Stomach (tissue), 9 donors: Measurements from ENCODE around the gene RPL35A. TPM values are rescaled to one million over a fixed set of nuclear protein-coding genes. Genes with fewer than 3 reads are reported as not detected.
A peak's percentile ranks its signal among the peaks of the same experiment; 100 is the strongest.
"Not testable (repeated sequence)": the region's sequence is repeated elsewhere in the genome, so short reads cannot be mapped to it uniquely, and the experiment has no call there.

Experiments
- DNase-seq, 2 donors: peaks; one replicate each; pipeline versions ENCODE4 v3.0.0 to v3.0.0-alpha.2; 2013 to 2019
- H3K27ac ChIP-seq, 5 donors: fragments of 200-600 bp in 4 of 5; sonication (generic) in 4 of 5; one replicate each; pipeline ENCODE4 v1.5.1; 2013 to 2019; ENCODE audit warnings: mild to moderate bottlenecking in 1 of 5, moderate library complexity in 1 of 5
- H3K27me3 ChIP-seq, 3 donors: fragments of 200-600 bp; sonication (generic); one replicate each; pipeline ENCODE4 v1.5.1; 2017 to 2019; ENCODE audit warnings: mixed run types in 1 of 3
- H3K36me3 ChIP-seq, 4 donors: fragments of 200-600 bp; sonication (generic); 1 replicate in 3 of 4; 2 replicates in 1 of 4; pipeline ENCODE4 v1.5.1; 2016 to 2019
- H3K4me1 ChIP-seq, 4 donors: fragments of 200-600 bp; sonication (generic); one replicate each; pipeline ENCODE4 v1.5.1; 2016 to 2019
- H3K4me3 ChIP-seq, 4 donors: fragments of 200-600 bp; sonication (generic) in 3 of 4; one replicate each; pipeline ENCODE4 v1.5.1; 2016 to 2019; ENCODE audit warnings: mild to moderate bottlenecking in 1 of 4
- H3K9me3 ChIP-seq, 4 donors: fragments of 200-600 bp; sonication (generic); one replicate each; pipeline ENCODE4 v1.5.1; 2016 to 2019
- CTCF ChIP-seq, 7 experiments: fragments of 450-650 bp in 4 of 7; fragments of 200-600 bp in 3 of 7; sonication (generic) in 3 of 7; IDR thresholded peaks; one replicate each; pipeline ENCODE4 v1.5.1; 2016 to 2019; ENCODE audit warnings: antibody characterized with exemption in 7 of 7, control low read depth in 2 of 7, mild to moderate bottlenecking in 1 of 7
- EP300 ChIP-seq: sonication (generic); formaldehyde crosslinking; IDR thresholded peaks from one replicate; pipeline ENCODE4 v1.6.1; 2017; ENCODE audit warnings: antibody characterized with exemption
- POLR2A ChIP-seq, 4 donors: fragments of 450-650 bp; IDR thresholded peaks; one replicate each; pipeline ENCODE4 v1.6.1; 2016; ENCODE audit warnings: antibody characterized with exemption in 4 of 4, control low read depth in 2 of 4, mild to moderate bottlenecking in 1 of 4, moderate library complexity in 1 of 4
- POLR2AphosphoS5 ChIP-seq, 3 donors: sonication (generic); formaldehyde crosslinking; IDR thresholded peaks; one replicate each; pipeline ENCODE4 v1.6.1; 2016; ENCODE audit warnings: antibody characterized with exemption in 3 of 3
- WGBS, 5 donors: extraction: QIAGEN DNeasy Blood & Tissue Kit in 3 of 5; methylation state at CpG; one replicate each; pipeline versions ENCODE4 v1.1.5 to v1.1.7; 2013 to 2018; 5-methylcytosine and 5-hydroxymethylcytosine counted together
- intact Hi-C: fragments of 100-400 bp; cut with DNase I; formaldehyde crosslinking; loops from one replicate; pipeline ENCODE4 v1.15.1; 2023; ENCODE audit warnings: low total_unique reads
- polyA plus RNA-seq, 3 donors: library from polyadenylated mRNA; stranded (reverse); fragments of 200-250 nt; gene quantifications; one replicate each; pipeline ENCODE4 v1.2.3, GENCODE V29; 2013
- total RNA-seq, 5 donors: library from RNA; depleted of rRNA; stranded (reverse); fragments of >200 nt; gene quantifications; one replicate each; pipeline versions ENCODE4 v1.1.0 to v1.2.3, GENCODE V29; 2014 to 2016
- donor health status: healthy with polysubstance abuse.
- donor health status: Bipolar disorder and iron deficiency.
- donor health status: healthy.

RPL35A gene
- total and polyA plus RNA-seq, 8 donors: 30.4 to 2,972 (median 770) TPM

GRCh38 chr3:197906023-197906849 is 43.8 kb upstream of the RPL35A start:
- no peak for TF ChIP-seq POLR2A (IDR thresholded peaks at IDR 0.05)
- TF ChIP-seq CTCF (IDR thresholded peaks at IDR 0.05): peak in 5 of 7 experiments; percentile 80 to 87 (median 82)
- TF ChIP-seq EP300: no peak
- TF ChIP-seq POLR2AphosphoS5 (IDR thresholded peaks at IDR 0.05): peak in 1 of 3 donors; percentile 75
- DNase-seq: peak; percentile 87 to 96
- peak overlapping the region in 1 of 5 donors; percentile 30 for H3K27ac ChIP-seq
- H3K4me1 ChIP-seq: peaks cover 0 to 12% (median 4%) of the 10 kb centered on the region in 4 donors
- no peaks in the 10 kb centered on the region for H3K9me3 ChIP-seq
- 12 to 15% (median 12%) methylated on average over 16 to 17 of the region's 17 CpGs for whole genome bisulfite sequencing, 5 donors
- intact Hi-C loops: no loop called here
- H3K4me3 ChIP-seq: no peak overlapping the region
- no peaks in the 10 kb centered on the region for H3K27me3 ChIP-seq
- H3K36me3 ChIP-seq: no peaks in the 10 kb centered on the region

- TF ChIP-seq EP300 (no peak), POLR2A (IDR thresholded peaks at IDR 0.05) (no peak), CTCF (IDR thresholded peaks at IDR 0.05) (no peak), POLR2AphosphoS5 (IDR thresholded peaks at IDR 0.05) (no peak)
- no peaks in the 10 kb centered on the region for H3K27me3 ChIP-seq
- DNase-seq: no peak
- H3K4me1 ChIP-seq: peaks cover 0 to 12% (median 4%) of the 10 kb centered on the region in 4 donors
- intact Hi-C loops: no loop called here
- H3K9me3 ChIP-seq: no peaks in the 10 kb centered on the region
- 50 to 77% (median 56%) methylated on average over 3 of the region's 3 CpGs for WGBS, 5 donors
- no peaks in the 10 kb centered on the region for H3K36me3 ChIP-seq
- H3K4me3 ChIP-seq: no peak overlapping the region
- H3K27ac ChIP-seq: peak overlapping the region in 1 of 5 donors; percentile 30
These were observed 43.2 kb upstream of the RPL35A start for GRCh38 chr3:197906850-197907187.

- Histone ChIP-seq H3K4me1 (peaks cover 0 to 12% (median 4%) of the 10 kb centered on the region in 4 donors), H3K4me3 (no peak overlapping the region), H3K9me3 (no peaks in the 10 kb centered on the region), H3K27ac (no peak overlapping the region), H3K36me3 (no peaks in the 10 kb centered on the region), H3K27me3 (no peaks in the 10 kb centered on the region)
- TF ChIP-seq EP300 (no peak), POLR2AphosphoS5 (IDR thresholded peaks at IDR 0.05) (no peak), POLR2A (IDR thresholded peaks at IDR 0.05) (no peak), CTCF (IDR thresholded peaks at IDR 0.05) (no peak)
- DNase-seq: no peak
- intact Hi-C loops: no loop called here
- WGBS, 5 donors: 69 to 81% (median 75%) methylated on average over 2 of the region's 2 CpGs
These were observed 42.8 kb upstream of the RPL35A start for GRCh38 chr3:197907196-197907595.

GRCh38 chr3:197908550-197908949 is 41.4 kb upstream of the RPL35A start:
- DNase-seq, H3K27me3 ChIP-seq, H3K9me3 ChIP-seq, intact Hi-C loops, H3K4me3 ChIP-seq, H3K27ac ChIP-seq: not testable (repeated sequence)
- 71 to 100% (median 89%) methylated on average over 1 to 2 of the region's 2 CpGs for WGBS, 5 donors
- Histone ChIP-seq H3K4me1 (peaks cover 0 to 12% (median 4%) of the 10 kb centered on the region in 4 donors), H3K36me3 (peaks cover 0 to 13% (median 5%) of the 10 kb centered on the region in 4 donors)
